HepG2 (cell line): ENCODE measurements around the gene ADGRB3. TPM values are rescaled to one million over a fixed set of nuclear protein-coding genes. Genes with fewer than 3 reads are reported as not detected.

Source experiments
- ATAC-seq: fragments of 200-7000 bp; cut with Tn5 transposase; 3 replicates; pipeline ENCODE4 v1.9.1; 2020; ENCODE audit warnings: mild to moderate bottlenecking, moderate library complexity
- BruUV-seq: library from RNA; stranded (reverse); fragments of 400-500 nt; replicated peaks from 2 replicates; lab custom pipeline; 2021; lab: Mats Ljungman, UMichigan
- CTCF ChIA-PET: fragments of 300-600 bp; formaldehyde crosslinking; extraction: SDS; loops from one replicate; lab custom pipeline; 2021; ENCODE audit warnings: low total read pairs, inconsistent platforms, low intra/inter-chr PET ratio; lab: Yijun Ruan, JAX
- POLR2A ChIA-PET: fragments of 350-600 bp; sonication (Branson Sonifier 250); formaldehyde crosslinking; loops from one replicate; lab custom pipeline; 2020; ENCODE audit warnings: antibody characterized with exemption, inconsistent platforms; lab: Yijun Ruan, JAX
- DNase-seq: peaks from one replicate; pipeline ENCODE4 v3.0.0-alpha.2; 2015; ENCODE audit warnings: low spot score
- FAIRE-seq: peaks from 3 replicates; lab custom pipeline; 2011; peaks lifted over from hg19 to GRCh38; lab: Jason Lieb, UNC
- H2AFZ ChIP-seq: one replicate; pipeline ENCODE4 v1.6.1; 2011; ENCODE audit warnings: low read length, inconsistent platforms
- H3K27ac ChIP-seq: fragments of 300-600 bp; 3 replicates; pipeline ENCODE4 v1.8.0; 2011; ENCODE audit warnings: mixed run types, mild to moderate bottlenecking, mixed read lengths, low read length, inconsistent platforms; ENCODE audit not compliant: insufficient read depth; ENCODE audit errors: extremely low read length
- H3K27me3 ChIP-seq, 2 experiments: fragments of 200-600 bp in 1 of 2; 2 replicates in 1 of 2; 3 replicates in 1 of 2; pipeline versions ENCODE4 v1.6.0 to v1.8.0; 2011; ENCODE audit warnings: low read length in 2 of 2, mild to moderate bottlenecking in 2 of 2, moderate library complexity in 2 of 2, inconsistent platforms in 1 of 2; ENCODE audit not compliant: insufficient read depth in 2 of 2, control insufficient read depth in 1 of 2
- H3K36me3 ChIP-seq, 2 experiments: fragments of 200-600 bp in 1 of 2; replicated peaks in 1 of 2; 2 replicates in 1 of 2; 3 replicates in 1 of 2; pipeline versions ENCODE4 v1.5.1 to v1.8.0; 2011; ENCODE audit warnings: low read length in 2 of 2, inconsistent platforms in 1 of 2; ENCODE audit not compliant: insufficient read depth in 2 of 2, control insufficient read depth in 1 of 2
- H3K4me1 ChIP-seq: 2 replicates; pipeline ENCODE4 v1.5.1; 2012; ENCODE audit warnings: low read length, inconsistent platforms; ENCODE audit not compliant: insufficient read depth
- H3K4me2 ChIP-seq: 2 replicates; pipeline ENCODE4 v1.6.0; 2011; ENCODE audit warnings: low read depth, low read length, inconsistent platforms
- H3K4me3 ChIP-seq, 3 experiments: fragments of 200-600 bp in 1 of 3; sonication (generic), shearing (Covaris generic) in 1 of 3; replicated peaks in 1 of 3; 2 replicates each; pipeline ENCODE4 v1.5.1; 2011 to 2016; ENCODE audit warnings: low read length in 3 of 3, inconsistent platforms in 2 of 3, low read depth in 2 of 3, mild to moderate bottlenecking in 2 of 3, control low read depth in 1 of 3, mixed read lengths in 1 of 3; ENCODE audit not compliant: insufficient read depth in 1 of 3
- H3K79me2 ChIP-seq: one replicate; pipeline ENCODE4 v1.6.1; 2011; ENCODE audit warnings: low read length, inconsistent platforms; ENCODE audit not compliant: insufficient read depth
- H3K9ac ChIP-seq: 2 replicates; pipeline ENCODE4 v1.6.0; 2011; ENCODE audit warnings: mild to moderate bottlenecking, low read depth, low read length, inconsistent platforms; ENCODE audit not compliant: insufficient read depth
- H3K9me3 ChIP-seq: 2 replicates; pipeline ENCODE4 v1.5.1; 2012; ENCODE audit warnings: mild to moderate bottlenecking, low read length
- H4K20me1 ChIP-seq: 2 replicates; pipeline ENCODE4 v1.6.0; 2011; ENCODE audit warnings: inconsistent platforms, mild to moderate bottlenecking, low read length, moderate library complexity; ENCODE audit not compliant: insufficient read depth
- CHCHD3 ChIP-seq: sonication (generic); formaldehyde crosslinking; IDR thresholded peaks from 2 replicates; pipeline ENCODE4 v1.8.0; 2022; ENCODE audit warnings: mild to moderate bottlenecking, missing genetic modification reagents, moderate library complexity
- ELF4 ChIP-seq: sonication (generic); formaldehyde crosslinking; IDR thresholded peaks from 2 replicates; pipeline ENCODE4 v1.5.0; 2020; ENCODE audit warnings: missing genetic modification reagents, mild to moderate bottlenecking, moderate library complexity, borderline replicate concordance
- ETV5 ChIP-seq: IDR thresholded peaks from 2 replicates; pipeline ENCODE4 v1.6.1; 2018; ENCODE audit warnings: missing biosample characterization, missing genetic modification reagents, inconsistent platforms, borderline replicate concordance
- JARID2 ChIP-seq: sonication (generic); formaldehyde crosslinking; IDR thresholded peaks from 2 replicates; pipeline ENCODE4 v1.8.1; 2023; ENCODE audit warnings: missing genetic modification reagents, inconsistent platforms; ENCODE audit not compliant: insufficient replicate concordance
- KLF12 ChIP-seq: sonication (generic); formaldehyde crosslinking; IDR thresholded peaks from 2 replicates; pipeline ENCODE4 v1.4.0; 2020; ENCODE audit warnings: missing genetic modification reagents, borderline replicate concordance
- MBNL3 ChIP-seq: fragments of 250-450 bp; sonication (Bioruptor Pico); conservative IDR thresholded peaks from 2 replicates; pipeline ENCODE4 v1.8.0; 2022; ENCODE audit warnings: mild to moderate bottlenecking, inconsistent platforms
- PRPF4 ChIP-seq: fragments of 200-400 bp; formaldehyde crosslinking; IDR thresholded peaks from 2 replicates; pipeline ENCODE4 v1.6.1; 2016; ENCODE audit warnings: low read length, low read depth; ENCODE audit not compliant: poor library complexity, severe bottlenecking
- RBM39 ChIP-seq: fragments of 200-400 bp; formaldehyde crosslinking; IDR thresholded peaks from one replicate; pipeline ENCODE4 v1.6.1; 2018; ENCODE audit warnings: antibody characterized with exemption, mild to moderate bottlenecking, low read depth, low read length; ENCODE audit not compliant: poor library complexity, severe bottlenecking
- SSRP1 ChIP-seq: IDR thresholded peaks from 2 replicates; pipeline ENCODE4 v1.6.1; 2016; ENCODE audit warnings: control low read depth
- ZNF10 ChIP-seq: sonication (generic); formaldehyde crosslinking; IDR thresholded peaks from 2 replicates; pipeline ENCODE4 v1.4.0; 2020; ENCODE audit warnings: mild to moderate bottlenecking, low read depth, missing genetic modification reagents, borderline replicate concordance
- ZNF839 ChIP-seq: sonication (generic); formaldehyde crosslinking; IDR thresholded peaks from 2 replicates; pipeline ENCODE4 v1.4.0; 2020; ENCODE audit warnings: missing genetic modification reagents, mild to moderate bottlenecking, borderline replicate concordance
- in situ Hi-C: cut with HindIII; loops from 2 replicates; pipeline ENCODE4 v1.10.0; 2017; ENCODE audit warnings: low pct_unique_long_range_greater_than_20kb; ENCODE audit not compliant: extremely low pct_ligation_motif_present
- intact Hi-C: fragments of 100-400 bp; cut with micrococcal nuclease; formaldehyde crosslinking; loops from one replicate; pipeline ENCODE4 v1.10.0; 2022; ENCODE audit not compliant: unreplicated experiment
- polyA plus RNA-seq, 8 experiments: library from polyadenylated mRNA; depleted of rRNA in 3 of 8; stranded (reverse) in 7 of 8; unstranded in 1 of 8; fragments of >200 nt; fragmentation: Illumina TruSeq in 4 of 8; extraction: Trizol in 4 of 8; gene quantifications; 2 replicates each; pipeline versions ENCODE4 v1.2.1 to v1.2.3, GENCODE V29; 2011 to 2016; ENCODE audit warnings: low read depth in 4 of 8, missing spikeins in 1 of 8, mixed read lengths in 1 of 8; ENCODE audit not compliant: insufficient read depth in 1 of 8
- total RNA-seq, 5 experiments: library from RNA; depleted of rRNA; stranded (reverse); fragments of >200 nt; fragmentation: Illumina TruSeq; extraction: Trizol; gene quantifications; 2 replicates each; pipeline ENCODE4 v1.2.3, GENCODE V29; 2016; ENCODE audit warnings: low read depth in 1 of 5
- TF ChIP-seq, protein P1 (sequence below): sonication (generic); formaldehyde crosslinking; IDR thresholded peaks from 2 replicates; pipeline ENCODE4 v1.8.1; 2023; ENCODE audit warnings: mild to moderate bottlenecking, missing genetic modification reagents
- TF ChIP-seq, protein P2 (sequence below): sonication (generic); IDR thresholded peaks from 2 replicates; pipeline ENCODE4 v1.6.1; 2016; ENCODE audit warnings: low read depth, borderline replicate concordance
- TF ChIP-seq, protein P3 (sequence below): sonication (generic); formaldehyde crosslinking; IDR thresholded peaks from 2 replicates; pipeline ENCODE4 v1.8.0; 2022; ENCODE audit warnings: missing genetic modification reagents, mild to moderate bottlenecking, moderate library complexity, borderline replicate concordance
- TF ChIP-seq, protein P4 (sequence below): sonication (generic); formaldehyde crosslinking; IDR thresholded peaks from 2 replicates; pipeline ENCODE4 v1.5.0; 2020; ENCODE audit warnings: mild to moderate bottlenecking, missing genetic modification reagents
- TF ChIP-seq, protein P5 (sequence below): sonication (generic); formaldehyde crosslinking; IDR thresholded peaks from 2 replicates; pipeline ENCODE4 v1.5.0; 2020; ENCODE audit warnings: missing genetic modification reagents, mild to moderate bottlenecking, borderline replicate concordance

Gene ADGRB3
- total and polyA plus RNA-seq, 2 of the 13 experiments (the other 11 are each of a cell fraction or from before 2014, with no cell fraction given), result not detected

DNA sequence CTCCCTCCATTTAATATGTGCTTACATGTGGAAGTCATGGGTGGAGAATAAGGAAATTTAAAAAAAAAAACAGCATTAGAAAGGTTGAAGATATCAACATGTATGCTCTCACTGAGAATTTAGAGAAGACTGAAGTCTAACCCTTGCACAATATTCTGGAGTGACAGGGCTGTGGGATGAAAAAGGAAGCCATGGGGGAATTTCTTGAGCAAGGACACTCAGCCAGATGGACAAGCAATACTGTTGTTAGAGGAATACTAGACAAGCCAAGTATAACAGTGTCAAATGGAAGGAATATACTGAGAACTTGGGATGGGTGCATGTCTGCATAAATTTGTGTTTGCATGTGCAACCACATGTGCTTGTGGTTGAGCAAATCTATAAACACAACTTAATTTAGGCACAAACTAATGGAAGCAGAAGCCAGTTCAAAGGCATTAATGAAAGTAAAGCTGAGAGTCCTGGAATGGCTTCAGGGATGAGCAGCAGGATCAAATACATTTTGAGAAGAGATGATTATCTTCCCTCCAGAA lies 119.7 kb downstream of the ADGRB3 start:
- Histone ChIP-seq H3K27me3 (no peaks in the 10 kb centered on the region), H3K9me3 (no peaks in the 10 kb centered on the region), H3K79me2 (no peaks in the 10 kb centered on the region), H2AFZ (no peak overlapping the region), H3K4me1 (no peaks in the 10 kb centered on the region), H3K4me2 (no peak overlapping the region), H3K9ac (no peak overlapping the region)
- ATAC-seq, result no peak
- POLR2A ChIA-PET, result no interaction called here
- no TSS peak for BruUV-seq
- in situ Hi-C loops, result no loop called here
- no peak for FAIRE-seq
- TF ChIP-seq JARID2 (CRISPR knock-in tag) (no peak), ZNF10 (CRISPR knock-in tag) (no peak), KLF12 (CRISPR knock-in tag) (no peak), MBNL3 (no peak), PRPF4 (no peak), ZNF839 (CRISPR knock-in tag) (no peak), RBM39 (no peak), SSRP1 (CRISPR knock-in tag) (no peak), CHCHD3 (CRISPR knock-in tag) (no peak), ELF4 (CRISPR knock-in tag) (no peak), ETV5 (CRISPR knock-in tag) (no peak)
- TF ChIP-seq, protein P1, sequence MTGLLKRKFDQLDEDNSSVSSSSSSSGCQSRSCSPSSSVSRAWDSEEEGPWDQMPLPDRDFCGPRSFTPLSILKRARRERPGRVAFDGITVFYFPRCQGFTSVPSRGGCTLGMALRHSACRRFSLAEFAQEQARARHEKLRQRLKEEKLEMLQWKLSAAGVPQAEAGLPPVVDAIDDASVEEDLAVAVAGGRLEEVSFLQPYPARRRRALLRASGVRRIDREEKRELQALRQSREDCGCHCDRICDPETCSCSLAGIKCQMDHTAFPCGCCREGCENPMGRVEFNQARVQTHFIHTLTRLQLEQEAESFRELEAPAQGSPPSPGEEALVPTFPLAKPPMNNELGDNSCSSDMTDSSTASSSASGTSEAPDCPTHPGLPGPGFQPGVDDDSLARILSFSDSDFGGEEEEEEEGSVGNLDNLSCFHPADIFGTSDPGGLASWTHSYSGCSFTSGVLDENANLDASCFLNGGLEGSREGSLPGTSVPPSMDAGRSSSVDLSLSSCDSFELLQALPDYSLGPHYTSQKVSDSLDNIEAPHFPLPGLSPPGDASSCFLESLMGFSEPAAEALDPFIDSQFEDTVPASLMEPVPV (CRISPR knock-in tag), result no peak
- TF ChIP-seq, protein P2, sequence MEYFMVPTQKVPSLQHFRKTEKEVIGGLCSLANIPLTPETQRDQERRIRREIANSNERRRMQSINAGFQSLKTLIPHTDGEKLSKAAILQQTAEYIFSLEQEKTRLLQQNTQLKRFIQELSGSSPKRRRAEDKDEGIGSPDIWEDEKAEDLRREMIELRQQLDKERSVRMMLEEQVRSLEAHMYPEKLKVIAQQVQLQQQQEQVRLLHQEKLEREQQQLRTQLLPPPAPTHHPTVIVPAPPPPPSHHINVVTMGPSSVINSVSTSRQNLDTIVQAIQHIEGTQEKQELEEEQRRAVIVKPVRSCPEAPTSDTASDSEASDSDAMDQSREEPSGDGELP, result no peak
- TF ChIP-seq, protein P3, sequence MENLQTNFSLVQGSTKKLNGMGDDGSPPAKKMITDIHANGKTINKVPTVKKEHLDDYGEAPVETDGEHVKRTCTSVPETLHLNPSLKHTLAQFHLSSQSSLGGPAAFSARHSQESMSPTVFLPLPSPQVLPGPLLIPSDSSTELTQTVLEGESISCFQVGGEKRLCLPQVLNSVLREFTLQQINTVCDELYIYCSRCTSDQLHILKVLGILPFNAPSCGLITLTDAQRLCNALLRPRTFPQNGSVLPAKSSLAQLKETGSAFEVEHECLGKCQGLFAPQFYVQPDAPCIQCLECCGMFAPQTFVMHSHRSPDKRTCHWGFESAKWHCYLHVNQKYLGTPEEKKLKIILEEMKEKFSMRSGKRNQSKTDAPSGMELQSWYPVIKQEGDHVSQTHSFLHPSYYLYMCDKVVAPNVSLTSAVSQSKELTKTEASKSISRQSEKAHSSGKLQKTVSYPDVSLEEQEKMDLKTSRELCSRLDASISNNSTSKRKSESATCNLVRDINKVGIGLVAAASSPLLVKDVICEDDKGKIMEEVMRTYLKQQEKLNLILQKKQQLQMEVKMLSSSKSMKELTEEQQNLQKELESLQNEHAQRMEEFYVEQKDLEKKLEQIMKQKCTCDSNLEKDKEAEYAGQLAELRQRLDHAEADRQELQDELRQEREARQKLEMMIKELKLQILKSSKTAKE, result no peak
- TF ChIP-seq, protein P4, sequence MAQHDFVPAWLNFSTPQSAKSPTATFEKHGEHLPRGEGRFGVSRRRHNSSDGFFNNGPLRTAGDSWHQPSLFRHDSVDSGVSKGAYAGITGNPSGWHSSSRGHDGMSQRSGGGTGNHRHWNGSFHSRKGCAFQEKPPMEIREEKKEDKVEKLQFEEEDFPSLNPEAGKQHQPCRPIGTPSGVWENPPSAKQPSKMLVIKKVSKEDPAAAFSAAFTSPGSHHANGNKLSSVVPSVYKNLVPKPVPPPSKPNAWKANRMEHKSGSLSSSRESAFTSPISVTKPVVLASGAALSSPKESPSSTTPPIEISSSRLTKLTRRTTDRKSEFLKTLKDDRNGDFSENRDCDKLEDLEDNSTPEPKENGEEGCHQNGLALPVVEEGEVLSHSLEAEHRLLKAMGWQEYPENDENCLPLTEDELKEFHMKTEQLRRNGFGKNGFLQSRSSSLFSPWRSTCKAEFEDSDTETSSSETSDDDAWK (CRISPR knock-in tag), result no peak
- TF ChIP-seq, protein P5, sequence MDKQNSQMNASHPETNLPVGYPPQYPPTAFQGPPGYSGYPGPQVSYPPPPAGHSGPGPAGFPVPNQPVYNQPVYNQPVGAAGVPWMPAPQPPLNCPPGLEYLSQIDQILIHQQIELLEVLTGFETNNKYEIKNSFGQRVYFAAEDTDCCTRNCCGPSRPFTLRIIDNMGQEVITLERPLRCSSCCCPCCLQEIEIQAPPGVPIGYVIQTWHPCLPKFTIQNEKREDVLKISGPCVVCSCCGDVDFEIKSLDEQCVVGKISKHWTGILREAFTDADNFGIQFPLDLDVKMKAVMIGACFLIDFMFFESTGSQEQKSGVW (CRISPR knock-in tag), result no peak
- TF ChIP-seq, all 625 proteins: peak for 0
- no peaks in the 10 kb centered on the region for H3K36me3 ChIP-seq
- CTCF ChIA-PET, result no interaction called here
- no peak overlapping the region for H3K27ac ChIP-seq
- no peak for DNase-seq
- H3K4me3 ChIP-seq, result no peak overlapping the region
- H4K20me1 ChIP-seq, result no peaks in the 10 kb centered on the region
- intact Hi-C loops, result no loop called here
